Measurements from ENCODE around the gene RGS19. TPM values are rescaled to one million over a fixed set of nuclear protein-coding genes. Genes with fewer than 3 reads are reported as not detected.

RGS19 gene
- polyA plus RNA-seq, 4 donors, result 3.9 to 9.1 (median 6.9) TPM

DNA sequence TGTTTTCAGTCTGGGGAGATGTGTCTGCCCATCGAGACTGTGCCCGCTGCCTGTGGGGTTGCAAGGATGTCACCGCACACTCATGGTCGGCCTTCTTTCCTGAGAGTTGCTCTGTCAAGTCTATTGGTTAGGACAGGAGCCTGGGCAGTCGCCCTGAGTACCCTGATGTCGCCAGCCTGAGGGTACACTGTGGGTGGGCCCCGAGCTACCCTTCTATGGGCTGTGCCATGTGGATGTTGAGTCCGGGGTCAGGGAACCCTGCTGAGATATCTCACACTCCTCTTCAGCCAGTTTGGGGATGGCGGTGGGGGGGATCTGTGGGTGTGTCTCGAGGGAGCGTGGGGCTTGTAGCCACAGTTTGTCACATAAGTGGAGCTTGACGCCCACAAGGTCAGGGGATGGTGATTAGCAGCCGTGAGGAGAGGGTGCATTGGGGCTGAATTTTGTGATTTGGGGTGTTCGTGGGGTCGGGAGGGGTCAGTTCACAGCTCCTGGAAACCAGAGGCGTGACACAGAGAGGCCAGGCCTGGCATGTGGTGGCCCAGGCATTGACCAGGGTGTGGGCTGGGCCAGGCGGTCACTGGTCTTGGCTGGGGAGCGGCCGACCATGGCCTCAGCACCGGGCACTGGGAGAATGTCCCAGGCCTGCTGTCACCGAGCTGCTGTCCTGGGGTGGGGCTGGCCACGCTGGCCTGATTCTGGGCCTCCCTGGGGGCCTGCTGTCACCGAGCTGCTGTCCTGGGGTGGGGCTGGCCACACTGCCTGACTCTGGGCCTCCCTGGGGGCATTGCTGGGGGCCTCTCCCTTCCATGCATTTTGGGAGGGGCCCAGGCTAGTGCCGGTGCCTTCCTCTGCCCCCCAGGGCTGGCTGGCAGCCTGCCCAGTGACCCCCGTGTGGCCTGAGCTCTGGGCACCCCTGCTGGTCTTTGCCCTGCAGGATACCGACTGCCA, 29.7 kb upstream of the RGS19 start:
- no peak for DNase-seq (ENCODE audit: low read depth in 4 of 4, low spot score in 3 of 4)

- no peak for DNase-seq (ENCODE audit: low read depth in 4 of 4, low spot score in 3 of 4)
Observed at GRCh38 chr20:64107736-64108457, 28.6 kb upstream of the RGS19 start.

DNA sequence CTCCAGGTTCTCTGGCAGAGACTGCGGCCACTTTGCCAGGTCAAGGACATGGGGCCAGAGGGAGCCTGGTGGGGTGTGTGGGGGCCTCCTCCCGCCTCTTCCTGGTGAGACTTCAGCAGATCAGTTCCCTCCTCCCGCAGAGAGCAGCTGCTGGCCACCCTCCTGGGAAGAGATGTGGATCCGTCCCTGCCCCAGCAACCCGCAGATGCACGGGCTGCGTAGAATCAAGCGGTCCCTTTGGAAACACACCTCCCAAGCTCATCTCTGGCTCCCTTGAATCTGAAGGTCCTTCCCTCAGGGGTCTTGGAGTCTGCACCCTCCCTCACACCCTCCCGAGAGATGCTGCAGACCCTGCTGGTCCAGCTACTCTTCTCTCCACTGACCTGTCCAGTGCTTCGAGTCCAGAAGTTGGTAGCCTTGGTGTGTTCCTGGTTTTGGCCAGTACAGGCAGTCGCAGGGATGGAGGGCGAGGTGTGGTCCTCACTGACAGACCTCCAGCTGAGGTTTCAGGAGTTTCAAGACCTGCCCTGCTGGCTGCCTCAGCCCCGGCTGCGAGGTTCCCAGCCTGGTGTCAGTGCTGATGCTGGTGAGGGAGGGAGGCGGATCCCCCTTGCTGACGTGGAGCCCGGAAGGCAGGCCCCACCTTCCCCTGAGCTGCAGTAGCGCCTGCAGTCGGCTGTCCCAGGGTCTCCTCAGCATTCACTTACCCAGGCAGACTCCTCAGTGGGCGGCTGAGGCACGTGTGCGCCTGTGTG, 27.8 kb upstream of the RGS19 start, which contains the start of gene NPBWR2:
Gene NPBWR2 (minus strand): TSS at position 585 of the 755 bp plus-strand sequence. CDS start 734 bp downstream, outside the sequence.
- no peak for DNase-seq (ENCODE audit: low read depth in 4 of 4, low spot score in 3 of 4)

- DNase-seq (ENCODE audit: low read depth in 4 of 4, low spot score in 3 of 4), result no peak
Observed at GRCh38 chr20:64106435-64106961, 27.2 kb upstream of the RGS19 start.

GRCh38 chr20:64105846-64106434, 26.6 kb upstream of the RGS19 start:
- DNase-seq (ENCODE audit: low read depth in 4 of 4, low spot score in 3 of 4), result no peak

- no peak for DNase-seq (ENCODE audit: low read depth in 4 of 4, low spot score in 3 of 4)
Observed at GRCh38 chr20:64104667-64105451, 25.5 kb upstream of the RGS19 start.

DNA sequence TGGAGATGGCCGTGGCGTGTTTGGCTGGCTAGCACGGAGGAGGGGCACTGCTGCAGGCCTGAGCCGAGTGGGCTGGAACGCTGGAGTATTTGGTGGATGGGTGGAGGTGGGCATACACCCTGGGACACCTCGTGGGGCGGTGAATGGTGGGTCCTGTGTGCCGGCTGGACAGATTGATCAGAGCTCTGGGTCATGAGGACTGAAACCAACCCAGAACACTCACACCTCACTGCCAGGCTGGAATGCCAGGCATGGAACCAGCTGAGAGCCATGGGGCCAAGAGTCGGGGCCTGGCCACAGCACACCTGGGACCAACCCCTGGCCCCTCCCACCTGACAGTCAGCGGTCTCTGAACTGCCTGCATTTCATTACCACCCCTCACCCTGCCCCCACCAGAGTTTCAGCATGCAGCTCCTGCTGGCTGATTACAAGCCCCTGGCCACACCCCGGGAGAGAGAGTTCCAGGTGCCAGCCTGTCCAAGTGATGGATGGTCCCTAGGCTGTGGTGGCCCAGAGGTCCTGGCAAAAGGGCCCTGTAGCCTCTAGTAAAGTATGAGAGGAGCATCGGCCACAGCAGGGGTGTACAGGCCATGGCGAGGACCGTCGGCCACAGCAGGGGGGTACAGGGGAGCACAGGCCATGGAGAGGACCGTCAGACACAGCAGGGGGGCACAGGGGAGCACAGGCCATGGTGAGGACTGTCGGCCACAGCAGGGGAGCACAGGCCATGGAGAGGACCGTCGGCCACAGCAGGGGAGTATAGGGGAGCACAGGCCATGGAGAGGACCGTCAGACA, 24.8 kb upstream of the RGS19 start:
- no peak for DNase-seq (ENCODE audit: low read depth in 4 of 4, low spot score in 3 of 4)

DNA sequence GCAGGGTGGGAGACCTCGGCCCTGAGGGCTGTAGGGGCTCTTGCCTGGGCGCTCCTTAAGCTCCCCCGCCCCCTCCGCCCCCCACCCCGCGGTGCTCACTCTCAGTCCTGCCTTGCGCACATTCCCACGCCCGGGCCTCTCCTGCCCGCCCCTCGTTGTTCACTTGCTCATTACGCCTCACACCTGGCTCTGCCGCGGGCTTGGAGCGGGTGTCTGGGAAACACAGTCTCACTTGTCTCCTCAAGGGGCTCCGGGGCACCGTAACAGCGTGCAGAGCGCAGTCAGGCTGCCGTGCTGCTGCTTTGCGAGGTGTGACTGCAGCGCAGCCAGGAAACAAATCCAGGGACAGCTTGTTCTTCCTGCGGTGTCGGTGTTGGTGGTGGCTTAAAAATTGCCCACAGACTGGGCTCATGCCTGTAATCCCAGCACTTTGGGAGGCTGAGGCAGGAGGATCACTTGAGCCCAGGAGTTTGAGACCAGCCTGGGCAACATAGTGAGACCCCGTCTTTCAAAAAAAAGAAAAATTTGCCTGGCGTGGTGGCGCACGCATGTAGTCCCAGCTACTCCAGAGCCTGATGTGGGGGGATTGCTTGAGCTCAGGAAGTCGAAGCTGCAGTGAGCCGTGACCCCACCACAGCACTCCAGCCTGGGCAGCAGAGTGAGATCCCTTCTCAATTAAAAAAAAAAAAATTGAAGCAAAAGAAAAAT, 23.5 kb upstream of the RGS19 start:
- DNase-seq (ENCODE audit: low read depth in 4 of 4, low spot score in 3 of 4), result no peak

GRCh38 chr20:64101731-64102621, 22.7 kb upstream of the RGS19 start:
- no peak for DNase-seq (ENCODE audit: low read depth in 4 of 4, low spot score in 3 of 4)

- DNase-seq (ENCODE audit: low read depth in 4 of 4, low spot score in 3 of 4), result no peak
Observed at GRCh38 chr20:64100946-64101688, 21.8 kb upstream of the RGS19 start.

DNA sequence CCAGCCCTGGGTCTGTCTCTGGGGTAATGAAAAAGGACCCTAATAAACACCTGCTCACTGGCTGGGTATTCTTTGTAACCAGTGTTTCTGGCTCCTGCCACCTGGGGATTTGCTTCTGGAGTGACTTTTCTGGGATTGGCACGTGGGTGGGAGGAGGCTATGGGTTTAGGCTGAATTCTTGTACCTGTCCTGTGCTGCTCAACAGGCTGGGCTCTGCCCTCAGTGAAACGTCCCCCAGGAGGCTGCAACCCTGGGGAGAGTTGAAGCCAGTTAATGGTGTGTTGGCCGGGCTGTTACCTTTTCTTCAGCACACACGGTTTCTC, 21.2 kb upstream of the RGS19 start:
- no peak for DNase-seq (ENCODE audit: low read depth in 4 of 4, low spot score in 3 of 4)

GRCh38 chr20:64099880-64100565, 20.7 kb upstream of the RGS19 start:
- DNase-seq (ENCODE audit: low read depth in 4 of 4, low spot score in 3 of 4), result no peak

DNA sequence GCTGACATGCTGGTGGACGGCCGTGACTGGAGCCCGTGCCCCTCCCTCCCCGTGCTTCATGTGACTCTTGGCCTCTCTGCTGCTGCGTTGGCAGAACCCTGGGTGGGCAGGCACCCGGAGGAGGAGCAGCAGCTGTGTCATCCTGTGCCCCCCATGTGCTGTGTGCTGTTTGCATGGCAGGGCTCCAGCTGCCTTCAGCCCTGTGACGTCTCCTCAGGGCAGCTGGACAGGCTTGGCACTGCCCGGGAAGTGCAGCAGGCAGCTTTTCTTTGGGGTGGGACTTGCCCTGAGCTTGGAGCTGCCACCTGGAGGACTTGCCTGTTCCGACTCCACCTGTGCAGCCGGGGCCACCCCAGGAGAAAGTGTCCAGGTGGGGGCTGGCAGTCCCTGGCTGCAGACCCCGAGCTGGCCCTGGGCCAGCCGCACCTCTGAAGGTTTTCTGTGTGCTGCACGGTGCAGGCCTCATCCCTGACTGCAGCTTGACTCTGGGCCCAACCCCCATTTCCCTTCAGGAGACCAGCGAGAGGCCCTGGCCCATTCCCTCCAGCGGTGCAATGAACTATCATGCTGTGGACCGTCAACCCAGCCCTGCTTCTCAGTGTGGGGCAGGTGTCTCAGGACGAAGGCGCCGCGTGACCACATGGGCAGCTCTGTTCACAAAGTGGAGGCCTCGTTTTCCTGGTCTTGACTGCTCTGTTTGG, 19.9 kb upstream of the RGS19 start:
- DNase-seq (ENCODE audit: low read depth in 4 of 4, low spot score in 3 of 4), result no peak

DNA sequence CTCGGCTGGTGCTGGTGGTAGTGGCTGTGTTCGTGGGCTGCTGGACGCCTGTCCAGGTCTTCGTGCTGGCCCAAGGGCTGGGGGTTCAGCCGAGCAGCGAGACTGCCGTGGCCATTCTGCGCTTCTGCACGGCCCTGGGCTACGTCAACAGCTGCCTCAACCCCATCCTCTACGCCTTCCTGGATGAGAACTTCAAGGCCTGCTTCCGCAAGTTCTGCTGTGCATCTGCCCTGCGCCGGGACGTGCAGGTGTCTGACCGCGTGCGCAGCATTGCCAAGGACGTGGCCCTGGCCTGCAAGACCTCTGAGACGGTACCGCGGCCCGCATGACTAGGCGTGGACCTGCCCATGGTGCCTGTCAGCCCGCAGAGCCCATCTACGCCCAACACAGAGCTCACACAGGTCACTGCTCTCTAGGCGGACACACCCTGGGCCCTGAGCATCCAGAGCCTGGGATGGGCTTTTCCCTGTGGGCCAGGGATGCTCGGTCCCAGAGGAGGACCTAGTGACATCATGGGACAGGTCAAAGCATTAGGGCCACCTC, 19.2 kb upstream of the RGS19 start:
- no peak for DNase-seq (ENCODE audit: low read depth in 4 of 4, low spot score in 3 of 4)

DNA sequence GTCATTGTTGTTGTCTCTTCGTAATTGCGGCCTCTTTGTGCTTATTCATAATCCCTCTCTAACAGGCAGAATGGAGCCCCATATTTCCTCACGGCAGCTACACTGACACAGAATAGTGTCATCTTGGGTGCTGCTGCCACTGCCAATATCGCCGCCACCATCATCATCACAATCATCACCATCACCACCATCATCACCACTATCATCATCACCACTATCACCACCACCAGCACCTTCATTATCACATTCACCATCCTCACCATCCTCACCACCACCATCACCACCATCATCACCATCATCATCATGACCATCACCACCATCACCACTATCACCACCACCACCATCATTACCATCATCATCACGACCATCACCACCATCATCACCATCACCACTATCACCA, 17.2 kb upstream of the RGS19 start:
- DNase-seq (ENCODE audit: low read depth in 4 of 4, low spot score in 3 of 4), result no peak
